Naive thymus-derived CD4-positive, alpha-beta T cell (primary cell): Measurements from ENCODE around the gene TMEM171. TPM values are rescaled to one million over a fixed set of nuclear protein-coding genes. Genes with fewer than 3 reads are reported as not detected.

Source experiments
- ATAC-seq: fragments of 150-1000 bp; cut with Tn5 transposase; 2 replicates; pipeline ENCODE4 v1.10.0; 2021; ENCODE audit warnings: mild to moderate bottlenecking, moderate library complexity
- CTCF ChIA-PET: fragments of 350-600 bp; sonication (Branson Sonifier 250); formaldehyde crosslinking; loops from one replicate; lab custom pipeline; 2021; ENCODE audit warnings: antibody characterized with exemption; lab: Charles Lee
- POLR2A ChIA-PET: fragments of 350-600 bp; sonication (Branson Sonifier 250); formaldehyde crosslinking; loops from one replicate; lab custom pipeline; 2021; ENCODE audit warnings: antibody characterized with exemption, inconsistent platforms; lab: Charles Lee
- DNase-seq, 9 donors: peaks; one replicate each; pipeline versions ENCODE4 v3.0.0 to v3.0.0-alpha.2; 2020 to 2022; ENCODE audit warnings: mixed read lengths in 1 of 9
- H3K27ac ChIP-seq: one replicate; pipeline ENCODE4 v1.7.0; 2013; ENCODE audit warnings: mild to moderate bottlenecking, low read depth, low read length, moderate library complexity
- H3K27me3 ChIP-seq, 2 donors: one replicate each; pipeline ENCODE4 v1.7.0; 2013; ENCODE audit warnings: low read length in 2 of 2, mild to moderate bottlenecking in 2 of 2, moderate library complexity in 2 of 2; ENCODE audit not compliant: control insufficient read depth in 2 of 2, insufficient read depth in 2 of 2
- H3K36me3 ChIP-seq, 3 experiments: 1 replicate in 2 of 3; 2 replicates in 1 of 3; pipeline ENCODE4 v1.7.0; 2013; ENCODE audit warnings: low read length in 3 of 3, mild to moderate bottlenecking in 3 of 3, moderate library complexity in 1 of 3; ENCODE audit not compliant: insufficient read depth in 3 of 3, control insufficient read depth in 2 of 3
- H3K4me1 ChIP-seq, 2 donors: one replicate each; pipeline ENCODE4 v1.7.0; 2013; ENCODE audit warnings: low read length in 2 of 2, mild to moderate bottlenecking in 2 of 2, moderate library complexity in 1 of 2; ENCODE audit not compliant: control insufficient read depth in 2 of 2, insufficient read depth in 2 of 2
- H3K4me3 ChIP-seq: 2 replicates; pipeline ENCODE4 v1.7.0; 2013; ENCODE audit warnings: mild to moderate bottlenecking, low read length
- H3K9me3 ChIP-seq, 3 experiments: 1 replicate in 2 of 3; 2 replicates in 1 of 3; pipeline ENCODE4 v1.7.0; 2013; ENCODE audit warnings: low read length in 3 of 3; ENCODE audit not compliant: control insufficient read depth in 2 of 3
- H3K27ac Mint-ChIP-seq, 9 donors: one replicate each; pipeline ENCODE4 v1.8.0; 2020 to 2022; ENCODE audit warnings: mixed read lengths in 9 of 9, mild to moderate bottlenecking in 8 of 9, moderate library complexity in 5 of 9, inconsistent platforms in 2 of 9
- H3K27me3 Mint-ChIP-seq, 5 donors: one replicate each; pipeline ENCODE4 v1.8.0; 2021 to 2022; ENCODE audit warnings: mixed read lengths in 5 of 5, mild to moderate bottlenecking in 1 of 5
- H3K36me3 Mint-ChIP-seq, 5 donors: one replicate each; pipeline ENCODE4 v1.8.0; 2020 to 2022; ENCODE audit warnings: mixed read lengths in 5 of 5, mild to moderate bottlenecking in 3 of 5, inconsistent platforms in 1 of 5
- H3K4me1 Mint-ChIP-seq, 7 donors: one replicate each; pipeline ENCODE4 v1.8.0; 2020 to 2022; ENCODE audit warnings: mixed read lengths in 7 of 7, mild to moderate bottlenecking in 3 of 7, inconsistent platforms in 1 of 7
- H3K4me3 Mint-ChIP-seq, 10 donors: one replicate each; pipeline ENCODE4 v1.8.0; 2020 to 2022; ENCODE audit warnings: mild to moderate bottlenecking in 10 of 10, mixed read lengths in 10 of 10, moderate library complexity in 6 of 10, inconsistent platforms in 2 of 10
- H3K9me3 Mint-ChIP-seq, 11 donors: one replicate each; pipeline ENCODE4 v1.8.0; 2020 to 2022; ENCODE audit warnings: mixed read lengths in 11 of 11, mild to moderate bottlenecking in 4 of 11, inconsistent platforms in 1 of 11, moderate library complexity in 1 of 11
- intact Hi-C, 2 donors: fragments of 100-400 bp; cut with micrococcal nuclease; formaldehyde crosslinking; loops; one replicate each; pipeline ENCODE4 v1.15.1; 2023
- polyA plus RNA-seq, 2 donors: library from polyadenylated mRNA; unstranded; fragments of 300-500 nt; fragmentation: Illumina TruSeq; gene quantifications; one replicate each; pipeline ENCODE4 v1.2.3, GENCODE V29; 2021
- total RNA-seq, 6 experiments: library from RNA in 5 of 6; stranded (reverse) in 5 of 6; gene quantifications; 1 replicate in 5 of 6; 2 replicates in 1 of 6; pipeline ENCODE4 v1.2.3 and lab custom pipeline; 2021 to 2026

TMEM171 gene
- total and polyA plus RNA-seq, 7 experiments from 2014 or later: 0.39 TPM; not detected in 6

DNA sequence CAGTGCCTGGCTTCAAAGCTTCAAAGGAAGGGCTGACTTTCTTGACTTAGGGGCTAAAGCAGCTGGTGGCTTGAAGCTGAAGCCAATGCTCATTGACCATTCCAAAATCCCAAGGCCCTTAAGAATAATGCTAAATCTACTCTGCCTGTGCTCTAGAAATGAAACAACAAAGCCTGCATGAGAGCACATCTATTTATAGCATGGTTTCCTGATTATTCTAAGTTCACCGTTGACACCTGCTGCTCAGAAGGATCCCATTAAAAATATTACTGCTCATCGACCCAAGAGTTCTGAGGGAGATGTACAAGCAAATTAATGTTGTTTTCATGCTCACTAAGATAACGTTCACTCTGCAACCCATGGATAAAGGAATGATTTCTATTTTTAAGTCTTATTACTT lies 59.4 kb downstream of the TMEM171 start:
- DNase-seq (no peak), ATAC-seq (no peak)
- ChIA-PET POLR2A (no interaction called here), CTCF (no interaction called here)
- Mint-ChIP-seq H3K4me3 (no peak overlapping the region), H3K27me3 (peaks cover 55 to 86% (median 76%) of the 10 kb centered on the region in 5 donors), H3K36me3 (peaks cover 0 to 5% (median 3%) of the 10 kb centered on the region in 5 donors), H3K9me3 (peaks cover 0 to 7% (median 5%) of the 10 kb centered on the region in 11 donors), H3K4me1 (no peaks in the 10 kb centered on the region), H3K27ac (no peak overlapping the region)
- Histone ChIP-seq H3K27ac (no peak overlapping the region), H3K27me3 (peaks cover 0 to 5% of the 10 kb centered on the region in 2 donors), H3K4me3 (no peak overlapping the region), H3K36me3 (no peaks in the 10 kb centered on the region), H3K4me1 (no peaks in the 10 kb centered on the region), H3K9me3 (no peaks in the 10 kb centered on the region)
- intact Hi-C loops: no loop called here

DNA sequence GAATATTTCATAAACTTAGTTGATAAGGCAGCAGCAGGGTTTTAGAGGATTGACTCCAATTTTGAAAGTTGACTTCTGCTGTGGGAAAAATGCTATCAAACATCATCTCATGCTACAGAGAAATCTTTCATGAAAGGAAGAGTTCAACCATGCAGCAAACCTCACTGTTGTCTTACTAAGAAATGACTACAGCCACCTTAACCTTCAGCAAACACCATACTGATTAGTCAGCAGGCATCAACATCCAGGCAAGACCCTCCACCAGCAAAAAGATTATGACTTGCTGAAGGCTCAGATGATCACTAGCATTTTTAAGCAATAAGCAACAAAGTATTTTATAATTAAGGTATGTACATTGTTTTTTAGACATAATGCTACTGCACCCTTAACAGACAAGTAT lies 60.2 kb downstream of the TMEM171 start:
- Mint-ChIP-seq H3K4me3 (no peak overlapping the region), H3K36me3 (peaks cover 0 to 5% (median 3%) of the 10 kb centered on the region in 5 donors), H3K27me3 (peaks cover 57 to 81% (median 76%) of the 10 kb centered on the region in 5 donors), H3K4me1 (no peaks in the 10 kb centered on the region), H3K27ac (no peak overlapping the region), H3K9me3 (peaks cover 0 to 12% (median 5%) of the 10 kb centered on the region in 11 donors)
- Histone ChIP-seq H3K4me1 (no peaks in the 10 kb centered on the region), H3K27ac (no peak overlapping the region), H3K9me3 (no peaks in the 10 kb centered on the region), H3K27me3 (peaks cover 0 to 3% of the 10 kb centered on the region in 2 donors), H3K36me3 (no peaks in the 10 kb centered on the region), H3K4me3 (no peak overlapping the region)
- intact Hi-C loops: no loop called here
- POLR2A ChIA-PET: no interaction called here
- no peak for ATAC-seq
- no peak for DNase-seq
- CTCF ChIA-PET: no interaction called here

Other genes with a start within 250 kb of the TMEM171 start
- 1 to 10 TPM; 1.7 to 7.1 (median 3.0) TPM for gene FCHO2, start 164.5 kb upstream of the TMEM171 start, total RNA-seq
- gene FCHO2, start 164.5 kb upstream of the TMEM171 start, polyA plus RNA-seq: 1 to 10 TPM in 1 of 2 donors, under 1 TPM in 1; 0.30 to 1.7 TPM
- gene TMEM174, start 52.6 kb downstream of the TMEM171 start, total RNA-seq: not detected
- not detected for gene TMEM174, start 52.6 kb downstream of the TMEM171 start, polyA plus RNA-seq